A673 (cell line): ENCODE results near the gene RPGR. TPM values are rescaled to one million over a fixed set of nuclear protein-coding genes. Genes with fewer than 3 reads are reported as not detected.

Source experiments
- BruUV-seq: library from RNA; stranded (reverse); fragments of 400-500 nt; replicated peaks from 2 replicates; lab custom pipeline; 2021; lab: Mats Ljungman, UMichigan
- CTCF ChIA-PET: fragments of 300-600 bp; sonication (Branson Sonifier 250); formaldehyde crosslinking; loops from one replicate; lab custom pipeline; 2022; ENCODE audit warnings: antibody characterized with exemption; lab: Charles Lee
- POLR2A ChIA-PET: fragments of 300-600 bp; sonication (Branson Sonifier 250); formaldehyde crosslinking; loops from one replicate; lab custom pipeline; 2022; ENCODE audit warnings: antibody characterized with exemption; ENCODE audit not compliant: low non-redundant PET; lab: Charles Lee
- DNase-seq: peaks from one replicate; pipeline ENCODE4 v3.0.0-alpha.2; 2015; ENCODE audit warnings: low spot score
- H3K27ac ChIP-seq: fragments of 200-600 bp; sonication (generic); 2 replicates; pipeline ENCODE4 v1.5.1; 2016; ENCODE audit warnings: mixed run types, low read depth, mild to moderate bottlenecking, mixed read lengths, antibody characterized with exemption, low read length; ENCODE audit not compliant: poor library complexity, severe bottlenecking
- H3K27me3 ChIP-seq: fragments of 200-600 bp; sonication (generic); replicated peaks from 2 replicates; pipeline ENCODE4 v1.6.1; 2017; ENCODE audit warnings: mixed run types, low read depth, mild to moderate bottlenecking, mixed read lengths, antibody characterized with exemption, low read length; ENCODE audit not compliant: insufficient read depth, poor library complexity
- H3K36me3 ChIP-seq: fragments of 200-600 bp; sonication (generic); 2 replicates; pipeline ENCODE4 v1.6.1; 2016; ENCODE audit warnings: mixed run types, mild to moderate bottlenecking, mixed read lengths, antibody characterized with exemption, low read length; ENCODE audit not compliant: insufficient read depth, poor library complexity, severe bottlenecking
- H3K4me1 ChIP-seq: fragments of 200-600 bp; sonication (generic); 2 replicates; pipeline ENCODE4 v1.6.1; 2017; ENCODE audit warnings: mixed run types, mild to moderate bottlenecking, mixed read lengths, antibody characterized with exemption, low read length; ENCODE audit not compliant: insufficient read depth, poor library complexity, severe bottlenecking
- H3K4me3 ChIP-seq: fragments of 200-600 bp; sonication (generic); 2 replicates; pipeline ENCODE4 v1.5.1; 2016; ENCODE audit warnings: low read depth, mixed run types, mild to moderate bottlenecking, mixed read lengths, low read length; ENCODE audit not compliant: poor library complexity, severe bottlenecking
- H3K9me3 ChIP-seq: fragments of 200-600 bp; sonication (generic); 2 replicates; pipeline ENCODE4 v1.6.1; 2016; ENCODE audit warnings: mixed run types, low read depth, mild to moderate bottlenecking, mixed read lengths, antibody characterized with exemption, low read length; ENCODE audit not compliant: poor library complexity, severe bottlenecking
- EZH2 ChIP-seq: fragments of 200-600 bp; sonication (generic); IDR thresholded peaks from 2 replicates; pipeline ENCODE4 v1.6.1; 2017; ENCODE audit warnings: borderline replicate concordance, low read depth, mild to moderate bottlenecking, mixed read lengths, antibody characterized with exemption, low read length; ENCODE audit not compliant: poor library complexity, severe bottlenecking
- intact Hi-C: fragments of 100-400 bp; cut with micrococcal nuclease; formaldehyde crosslinking; loops from one replicate; pipeline ENCODE4 v1.10.0; 2022; ENCODE audit not compliant: unreplicated experiment
- total RNA-seq: library from RNA; stranded (reverse); gene quantifications from 2 replicates; pipeline ENCODE4 v1.2.3, GENCODE V29; 2021
- TF ChIP-seq, protein P1 (sequence below): fragments of 300-800, 200-600 bp; sonication (generic); conservative IDR thresholded peaks from 2 replicates; pipeline ENCODE4 v1.5.1; 2017; ENCODE audit warnings: low read depth, mild to moderate bottlenecking, antibody characterized with exemption, low read length, moderate library complexity, mixed read lengths

Gene RPGR
- total RNA-seq, 1 experiment from 2014 or later: 15.1 TPM

DNA sequence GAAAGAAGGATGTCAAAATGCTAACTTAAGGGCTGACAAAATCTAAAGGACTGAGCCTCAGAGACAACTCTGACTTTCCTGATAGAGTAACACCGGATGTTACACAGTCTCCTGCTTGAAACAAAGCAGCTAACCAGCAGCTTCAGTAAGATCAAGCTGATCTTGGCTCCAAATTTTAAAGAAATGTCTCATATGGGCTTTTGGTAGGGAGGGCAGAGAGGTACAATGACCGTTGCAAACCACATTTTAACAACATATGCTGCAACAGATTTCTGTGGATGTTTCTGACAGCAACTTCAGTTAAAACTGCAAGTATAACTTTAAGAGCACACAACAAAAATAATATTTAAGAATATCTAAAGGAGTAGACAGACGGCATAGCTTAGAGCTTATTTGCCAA lies 9.1 kb downstream of the RPGR start:
- Histone ChIP-seq H3K9me3 (no peaks in the 10 kb centered on the region), H3K27me3 (no peaks in the 10 kb centered on the region), H3K4me1 (no peaks in the 10 kb centered on the region), H3K27ac (no peak overlapping the region), H3K4me3 (no peak overlapping the region), H3K36me3 (no peaks in the 10 kb centered on the region)
- DNase-seq: no peak
- intact Hi-C loops: no loop called here
- no peak for TF ChIP-seq EZH2
- TF ChIP-seq, protein P1, sequence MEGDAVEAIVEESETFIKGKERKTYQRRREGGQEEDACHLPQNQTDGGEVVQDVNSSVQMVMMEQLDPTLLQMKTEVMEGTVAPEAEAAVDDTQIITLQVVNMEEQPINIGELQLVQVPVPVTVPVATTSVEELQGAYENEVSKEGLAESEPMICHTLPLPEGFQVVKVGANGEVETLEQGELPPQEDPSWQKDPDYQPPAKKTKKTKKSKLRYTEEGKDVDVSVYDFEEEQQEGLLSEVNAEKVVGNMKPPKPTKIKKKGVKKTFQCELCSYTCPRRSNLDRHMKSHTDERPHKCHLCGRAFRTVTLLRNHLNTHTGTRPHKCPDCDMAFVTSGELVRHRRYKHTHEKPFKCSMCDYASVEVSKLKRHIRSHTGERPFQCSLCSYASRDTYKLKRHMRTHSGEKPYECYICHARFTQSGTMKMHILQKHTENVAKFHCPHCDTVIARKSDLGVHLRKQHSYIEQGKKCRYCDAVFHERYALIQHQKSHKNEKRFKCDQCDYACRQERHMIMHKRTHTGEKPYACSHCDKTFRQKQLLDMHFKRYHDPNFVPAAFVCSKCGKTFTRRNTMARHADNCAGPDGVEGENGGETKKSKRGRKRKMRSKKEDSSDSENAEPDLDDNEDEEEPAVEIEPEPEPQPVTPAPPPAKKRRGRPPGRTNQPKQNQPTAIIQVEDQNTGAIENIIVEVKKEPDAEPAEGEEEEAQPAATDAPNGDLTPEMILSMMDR: no peak
- CTCF ChIA-PET: no interaction called here
- no TSS peak for BruUV-seq
- POLR2A ChIA-PET: no interaction called here

GRCh38 chrX:38315186-38315585 lies 12.1 kb downstream of the RPGR start:
- intact Hi-C loops: no loop called here
- Histone ChIP-seq H3K4me3 (no peak overlapping the region), H3K27ac (no peak overlapping the region), H3K9me3 (no peaks in the 10 kb centered on the region), H3K27me3 (no peaks in the 10 kb centered on the region), H3K4me1 (peaks cover 7% of the 10 kb centered on the region), H3K36me3 (no peaks in the 10 kb centered on the region)
- BruUV-seq: no TSS peak
- DNase-seq: no peak
- CTCF ChIA-PET: no interaction called here
- TF ChIP-seq EZH2: no peak
- TF ChIP-seq, protein P1: no peak
- POLR2A ChIA-PET: no interaction called here

DNA sequence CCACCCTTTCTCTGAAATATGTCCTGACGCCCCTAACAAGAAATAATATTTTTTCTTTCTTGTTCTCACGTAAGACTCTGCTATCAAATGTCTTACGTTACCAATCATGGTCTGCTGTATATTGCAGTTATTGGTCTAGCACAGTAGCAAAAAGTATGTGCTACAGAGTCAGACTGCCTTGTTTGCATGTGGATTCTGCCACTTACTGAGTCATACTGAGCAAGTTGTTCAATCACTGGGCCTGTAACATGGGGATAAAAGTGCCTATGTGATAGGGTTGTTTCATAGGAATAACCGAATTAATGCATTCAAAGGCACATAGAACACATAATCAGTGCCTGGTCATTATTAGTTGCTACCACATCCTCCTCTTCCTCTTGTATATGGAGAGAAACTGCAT lies 14.1 kb downstream of the RPGR start:
- no TSS peak for BruUV-seq
- intact Hi-C loops: no loop called here
- H3K27ac ChIP-seq: no peak overlapping the region
- H3K27me3 ChIP-seq: no peaks in the 10 kb centered on the region
- no peaks in the 10 kb centered on the region for H3K36me3 ChIP-seq
- CTCF ChIA-PET: no interaction called here
- H3K4me3 ChIP-seq: no peak overlapping the region
- DNase-seq: no peak
- POLR2A ChIA-PET: no interaction called here
- H3K4me1 ChIP-seq: peaks cover 7% of the 10 kb centered on the region
- no peaks in the 10 kb centered on the region for H3K9me3 ChIP-seq
- TF ChIP-seq, protein P1: no peak
- no peak for TF ChIP-seq EZH2
